Keratinocyte (primary cell): ENCODE measurements around the gene HINT1. TPM values are rescaled to one million over a fixed set of nuclear protein-coding genes. Genes with fewer than 3 reads are reported as not detected.
"Not testable (repeated sequence)": the region's sequence is repeated elsewhere in the genome, so short reads cannot be mapped to it uniquely, and the experiment has no call there.

Experiments
- DNase-seq: peaks from one replicate; pipeline ENCODE4 v3.0.0-alpha.2; 2011; ENCODE audit warnings: low read depth, missing footprints, low spot score
- FAIRE-seq: peaks from 2 replicates; lab custom pipeline; 2011; peaks lifted over from hg19 to GRCh38; lab: Jason Lieb, UNC
- H2AFZ ChIP-seq: 2 replicates; pipeline ENCODE4 v1.6.0; 2012; ENCODE audit warnings: low read length, control low read depth, inconsistent platforms; ENCODE audit not compliant: control insufficient read depth
- H3K27ac ChIP-seq: 2 replicates; pipeline ENCODE4 v1.5.1; 2011; ENCODE audit warnings: low read length; ENCODE audit not compliant: control insufficient read depth, insufficient read depth
- H3K27me3 ChIP-seq: 3 replicates; pipeline ENCODE4 v1.6.0; 2011; ENCODE audit warnings: low read length; ENCODE audit not compliant: control insufficient read depth, insufficient read depth; ENCODE audit errors: extremely low read depth
- H3K36me3 ChIP-seq, 2 experiments: 2 replicates in 1 of 2; 3 replicates in 1 of 2; pipeline ENCODE4 v1.5.1; 2011; ENCODE audit warnings: low read length in 2 of 2, mild to moderate bottlenecking in 1 of 2; ENCODE audit not compliant: control insufficient read depth in 2 of 2, insufficient read depth in 2 of 2; ENCODE audit errors: extremely low read depth in 1 of 2
- H3K4me1 ChIP-seq: 3 replicates; pipeline ENCODE4 v1.5.1; 2011; ENCODE audit warnings: low read length; ENCODE audit not compliant: control insufficient read depth, insufficient read depth; ENCODE audit errors: extremely low read depth
- H3K4me2 ChIP-seq: 3 replicates; pipeline ENCODE4 v1.6.0; 2011; ENCODE audit warnings: low read depth, low read length; ENCODE audit not compliant: control insufficient read depth, insufficient read depth; ENCODE audit errors: extremely low read depth
- H3K4me3 ChIP-seq, 3 experiments: fragments of 200-600 bp in 1 of 3; sonication (generic) in 1 of 3; 2 replicates in 2 of 3; 3 replicates in 1 of 3; pipeline ENCODE4 v1.5.1; 2011 to 2016; ENCODE audit warnings: low read length in 3 of 3, mild to moderate bottlenecking in 3 of 3, control low read depth in 2 of 3, inconsistent platforms in 1 of 3, low read depth in 1 of 3, mixed read lengths in 1 of 3, mixed run types in 1 of 3, moderate library complexity in 1 of 3; ENCODE audit not compliant: control insufficient read depth in 2 of 3, insufficient read depth in 2 of 3; ENCODE audit errors: extremely low read depth in 1 of 3
- H3K79me2 ChIP-seq: 2 replicates; pipeline ENCODE4 v1.6.0; 2012; ENCODE audit warnings: low read length; ENCODE audit not compliant: control insufficient read depth, insufficient read depth
- H3K9ac ChIP-seq: 3 replicates; pipeline ENCODE4 v1.6.0; 2011; ENCODE audit warnings: low read length; ENCODE audit not compliant: control insufficient read depth, insufficient read depth; ENCODE audit errors: extremely low read depth
- H3K9me1 ChIP-seq: 3 replicates; pipeline ENCODE4 v1.6.0; 2011; ENCODE audit warnings: low read length; ENCODE audit not compliant: control insufficient read depth, insufficient read depth; ENCODE audit errors: extremely low read depth
- H3K9me3 ChIP-seq: 2 replicates; pipeline ENCODE4 v1.5.1; 2012; ENCODE audit warnings: low read depth, low read length; ENCODE audit not compliant: control insufficient read depth
- H4K20me1 ChIP-seq: 3 replicates; pipeline ENCODE4 v1.6.0; 2011; ENCODE audit warnings: low read length; ENCODE audit not compliant: control insufficient read depth, insufficient read depth; ENCODE audit errors: extremely low read depth
- CTCF ChIP-seq, 3 experiments: IDR thresholded peaks in 1 of 3; conservative IDR thresholded peaks in 1 of 3; optimal IDR thresholded peaks in 1 of 3; 2 replicates in 2 of 3; 3 replicates in 1 of 3; pipeline versions ENCODE3 to v1.5.1; 2011; ENCODE audit warnings: low read length in 3 of 3, mild to moderate bottlenecking in 3 of 3, moderate library complexity in 2 of 3, control low read depth in 1 of 3, inconsistent platforms in 1 of 3; ENCODE audit not compliant: insufficient read depth in 2 of 3; ENCODE audit errors: extremely low read depth in 1 of 3
- EZH2 ChIP-seq: IDR thresholded peaks from one replicate; pipeline ENCODE4 v1.6.1; 2012; ENCODE audit warnings: inconsistent platforms, mild to moderate bottlenecking, low read length, moderate library complexity
- dilution Hi-C: fragments of 300-500 bp; cut with MboI; formaldehyde crosslinking; loops from one replicate; pipeline ENCODE4 v1.7.0; 2020; ENCODE audit warnings: low sequenced_read_pairs; ENCODE audit not compliant: extremely low pct_ligation_motif_present
- polyA plus RNA-seq, 5 experiments: library from polyadenylated mRNA; depleted of rRNA in 3 of 5; stranded (reverse) in 3 of 5; stranded (forward) in 1 of 5; unstranded in 1 of 5; fragments of >200 nt; gene quantifications; 1 replicate in 1 of 5; 2 replicates in 3 of 5; 3 replicates in 1 of 5; pipeline versions ENCODE4 v1.2.1 to v1.2.3, GENCODE V29; 2011 to 2012; ENCODE audit warnings: missing spikeins in 2 of 5, low read depth in 1 of 5, low replicate concordance in 1 of 5

HINT1 gene
- polyA plus RNA-seq, 1 donor (not counting 4 experiments of a cell fraction or from before 2014, with no cell fraction given) = 857 TPM

DNA sequence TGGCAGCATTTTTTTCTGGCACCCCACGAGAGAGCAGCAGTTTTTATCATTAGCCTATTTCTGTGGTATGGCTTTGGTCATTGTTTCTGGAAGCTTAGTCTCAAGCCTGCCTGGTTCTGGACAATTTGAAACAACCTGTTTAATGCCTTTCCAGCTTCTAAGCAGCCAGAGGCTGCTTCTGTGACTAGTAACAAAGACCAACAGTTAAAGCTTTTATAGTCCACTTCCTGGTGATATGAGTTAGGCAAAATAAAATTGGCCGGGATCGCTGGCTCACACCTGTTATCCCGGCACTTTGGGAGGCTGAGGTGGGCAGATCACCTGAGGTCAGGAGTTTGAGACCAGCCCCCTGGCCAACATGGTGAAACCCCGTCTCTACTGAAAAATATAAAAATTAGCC is 29.7 kb upstream of the HINT1 start:
- H3K36me3 ChIP-seq = no peaks in the 10 kb centered on the region
- H3K9ac ChIP-seq = no peak overlapping the region
- H3K27ac ChIP-seq = no peak overlapping the region
- no peak overlapping the region for H2AFZ ChIP-seq
- no peak overlapping the region for H3K4me2 ChIP-seq
- dilution Hi-C loops = no loop called here
- no peak overlapping the region for H3K4me3 ChIP-seq
- FAIRE-seq (no peak), DNase-seq (no peak)
- H3K9me3 ChIP-seq = no peaks in the 10 kb centered on the region
- no peaks in the 10 kb centered on the region for H4K20me1 ChIP-seq
- no peaks in the 10 kb centered on the region for H3K9me1 ChIP-seq
- no peaks in the 10 kb centered on the region for H3K27me3 ChIP-seq
- TF ChIP-seq EZH2 (no peak), CTCF (optimal IDR thresholded peaks at IDR 0.05 in 1 of 3, IDR thresholded peaks at IDR 0.05 in 1 of 3, conservative IDR thresholded peaks at IDR 0.05 in 1 of 3; ENCODE audit: extremely low read depth in 1 of 3, insufficient read depth in 2 of 3, low read length in 3 of 3) (no peak)
- no peaks in the 10 kb centered on the region for H3K79me2 ChIP-seq
- no peaks in the 10 kb centered on the region for H3K4me1 ChIP-seq

- H3K27me3 ChIP-seq, H3K4me2 ChIP-seq, H3K79me2 ChIP-seq, dilution Hi-C loops, H3K9me1 ChIP-seq, H3K9me3 ChIP-seq, H3K36me3 ChIP-seq, DNase-seq, H3K27ac ChIP-seq, H2AFZ ChIP-seq, FAIRE-seq, H4K20me1 ChIP-seq, H3K4me3 ChIP-seq, H3K9ac ChIP-seq, H3K4me1 ChIP-seq: not testable (repeated sequence)
Measured at GRCh38 chr5:131193897-131194296, 28.8 kb upstream of the HINT1 start.

- no peaks in the 10 kb centered on the region for H3K9me1 ChIP-seq
- no peak for TF ChIP-seq CTCF (optimal IDR thresholded peaks at IDR 0.05 in 1 of 3, IDR thresholded peaks at IDR 0.05 in 1 of 3, conservative IDR thresholded peaks at IDR 0.05 in 1 of 3; ENCODE audit: extremely low read depth in 1 of 3, insufficient read depth in 2 of 3, low read length in 3 of 3)
- no peak for TF ChIP-seq EZH2
- no peak overlapping the region for H3K9ac ChIP-seq
- dilution Hi-C loops = no loop called here
- H4K20me1 ChIP-seq = no peaks in the 10 kb centered on the region
- peak; percentile 70 for FAIRE-seq
- H3K9me3 ChIP-seq = no peaks in the 10 kb centered on the region
- H3K36me3 ChIP-seq = no peaks in the 10 kb centered on the region
- DNase-seq = no peak
- H3K79me2 ChIP-seq = no peaks in the 10 kb centered on the region
- H3K4me1 ChIP-seq = no peaks in the 10 kb centered on the region
- no peaks in the 10 kb centered on the region for H3K27me3 ChIP-seq
- no peak overlapping the region for H3K4me2 ChIP-seq
- H2AFZ ChIP-seq = no peak overlapping the region
- H3K4me3 ChIP-seq = no peak overlapping the region
- H3K27ac ChIP-seq = no peak overlapping the region
Measured at GRCh38 chr5:131193106-131193505, 28.1 kb upstream of the HINT1 start.
